ENCODE measurements around the gene RRAS2. TPM values are rescaled to one million over a fixed set of nuclear protein-coding genes. Genes with fewer than 3 reads are reported as not detected.
"Not testable (repeated sequence)": the region's sequence is repeated elsewhere in the genome, so short reads cannot be mapped to it uniquely, and the experiment has no call there.

Gene RRAS2
- total RNA-seq, 2 experiments from 2014 or later: 36.6 to 36.8 TPM

- H3K9me3 Mint-ChIP-seq: no peaks in the 10 kb centered on the region
- DNase-seq: no peak
- no peak overlapping the region for H3K27ac Mint-ChIP-seq
- H3K36me3 Mint-ChIP-seq (ENCODE audit: low read depth): peaks cover 30% of the 10 kb centered on the region
- H3K4me1 Mint-ChIP-seq (ENCODE audit: low read depth): peaks cover 3% of the 10 kb centered on the region
- H3K27me3 Mint-ChIP-seq (ENCODE audit: low read depth): no peaks in the 10 kb centered on the region
- no peak overlapping the region for H3K4me3 Mint-ChIP-seq
- CTCF ChIA-PET: interaction anchor here (1.4 kb wide), 1 partner anchor 10 kb away, joined by 3 read pairs; no protein-coding TSS in a partner anchor
- intact Hi-C loops (cut with micrococcal nuclease): no loop called here
These were observed 68.6 kb downstream of the RRAS2 start for GRCh38 chr11:14290422-14290821.

GRCh38 chr11:14288189-14288935 lies 70.6 kb downstream of the RRAS2 start:
- intact Hi-C loops (cut with micrococcal nuclease): no loop called here
- Mint-ChIP-seq H3K4me1 (ENCODE audit: low read depth) (peaks cover 3% of the 10 kb centered on the region), H3K9me3 (no peaks in the 10 kb centered on the region), H3K4me3 (no peak overlapping the region), H3K27ac (no peak overlapping the region), H3K27me3 (ENCODE audit: low read depth) (no peaks in the 10 kb centered on the region), H3K36me3 (ENCODE audit: low read depth) (peaks cover 23% of the 10 kb centered on the region)
- DNase-seq: no peak
- CTCF ChIA-PET: no interaction called here

GRCh38 chr11:14278869-14279268 lies 80.1 kb downstream of the RRAS2 start:
- intact Hi-C loops (cut with micrococcal nuclease); DNase-seq; H3K27ac Mint-ChIP-seq; H3K27me3 Mint-ChIP-seq (ENCODE audit: low read depth); H3K4me3 Mint-ChIP-seq; CTCF ChIA-PET; H3K4me1 Mint-ChIP-seq (ENCODE audit: low read depth); H3K9me3 Mint-ChIP-seq: not testable (repeated sequence)
- peaks cover 12% of the 10 kb centered on the region for H3K36me3 Mint-ChIP-seq (ENCODE audit: low read depth)

GRCh38 chr11:14275076-14275475 lies 83.9 kb downstream of the RRAS2 start:
- CTCF ChIA-PET: interaction anchor here (0.6 to 1.0 kb wide), 2 partner anchors 113 to 179 kb away, joined by 4 read pairs; no protein-coding TSS in a partner anchor
- intact Hi-C loops (cut with micrococcal nuclease): no loop called here
- H3K4me1 Mint-ChIP-seq (ENCODE audit: low read depth): peaks cover 24% of the 10 kb centered on the region
- peaks cover 16% of the 10 kb centered on the region for H3K36me3 Mint-ChIP-seq (ENCODE audit: low read depth)
- no peak overlapping the region for H3K4me3 Mint-ChIP-seq
- H3K9me3 Mint-ChIP-seq: no peaks in the 10 kb centered on the region
- no peak overlapping the region for H3K27ac Mint-ChIP-seq
- no peaks in the 10 kb centered on the region for H3K27me3 Mint-ChIP-seq (ENCODE audit: low read depth)
- no peak for DNase-seq

GRCh38 chr11:14273895-14274294 lies 85.1 kb downstream of the RRAS2 start:
- no peak overlapping the region for H3K27ac Mint-ChIP-seq

GRCh38 chr11:14270690-14271542 lies 88.1 kb downstream of the RRAS2 start:
- peak overlapping the region; percentile 0 for H3K27ac Mint-ChIP-seq
- H3K4me1 Mint-ChIP-seq (ENCODE audit: low read depth): peaks cover 28% of the 10 kb centered on the region
- no peaks in the 10 kb centered on the region for H3K9me3 Mint-ChIP-seq
- H3K4me3 Mint-ChIP-seq: no peak overlapping the region
- H3K36me3 Mint-ChIP-seq (ENCODE audit: low read depth): peaks cover 18% of the 10 kb centered on the region
- intact Hi-C loops (cut with micrococcal nuclease): no loop called here
- CTCF ChIA-PET: no interaction called here
- peak; percentile 35 for DNase-seq
- no peaks in the 10 kb centered on the region for H3K27me3 Mint-ChIP-seq (ENCODE audit: low read depth)

More at GRCh38 chr11:14273895-14274294, 85.1 kb downstream of the RRAS2 start:
- CTCF ChIA-PET: no interaction called here
- Mint-ChIP-seq H3K4me3 (no peak overlapping the region), H3K4me1 (ENCODE audit: low read depth) (peaks cover 30% of the 10 kb centered on the region), H3K27me3 (ENCODE audit: low read depth) (no peaks in the 10 kb centered on the region), H3K36me3 (ENCODE audit: low read depth) (peaks cover 13% of the 10 kb centered on the region), H3K9me3 (no peaks in the 10 kb centered on the region)
- DNase-seq: no peak
- intact Hi-C loops (cut with micrococcal nuclease): no loop called here

GRCh38 chr11:14269692-14270573 lies 89.0 kb downstream of the RRAS2 start:
- intact Hi-C loops (cut with micrococcal nuclease): no loop called here
- Mint-ChIP-seq H3K36me3 (ENCODE audit: low read depth) (peaks cover 25% of the 10 kb centered on the region), H3K27ac (no peak overlapping the region), H3K4me1 (ENCODE audit: low read depth) (peaks cover 28% of the 10 kb centered on the region), H3K27me3 (ENCODE audit: low read depth) (no peaks in the 10 kb centered on the region), H3K9me3 (peaks cover 3% of the 10 kb centered on the region), H3K4me3 (no peak overlapping the region)
- DNase-seq: no peak
- CTCF ChIA-PET: no interaction called here

GRCh38 chr11:14267861-14268635 lies 90.9 kb downstream of the RRAS2 start:
- Mint-ChIP-seq H3K4me3 (no peak overlapping the region), H3K4me1 (ENCODE audit: low read depth) (peaks cover 28% of the 10 kb centered on the region), H3K27ac (no peak overlapping the region), H3K27me3 (ENCODE audit: low read depth) (no peaks in the 10 kb centered on the region), H3K9me3 (peaks cover 6% of the 10 kb centered on the region), H3K36me3 (ENCODE audit: low read depth) (peaks cover 27% of the 10 kb centered on the region)
- no peak for DNase-seq
- intact Hi-C loops (cut with micrococcal nuclease): no loop called here
- CTCF ChIA-PET: no interaction called here

GRCh38 chr11:14266622-14267021 lies 92.4 kb downstream of the RRAS2 start:
- H3K4me3 Mint-ChIP-seq: no peak overlapping the region
- H3K27ac Mint-ChIP-seq: no peak overlapping the region
- H3K4me1 Mint-ChIP-seq (ENCODE audit: low read depth): peaks cover 20% of the 10 kb centered on the region
- peaks cover 23% of the 10 kb centered on the region for H3K36me3 Mint-ChIP-seq (ENCODE audit: low read depth)
- intact Hi-C loops (cut with micrococcal nuclease): no loop called here
- peaks cover 6% of the 10 kb centered on the region for H3K9me3 Mint-ChIP-seq
- CTCF ChIA-PET: no interaction called here
- H3K27me3 Mint-ChIP-seq (ENCODE audit: low read depth): no peaks in the 10 kb centered on the region
- DNase-seq: no peak

GRCh38 chr11:14264966-14265365 lies 94.0 kb downstream of the RRAS2 start:
- Mint-ChIP-seq H3K4me3 (no peak overlapping the region), H3K9me3 (peaks cover 6% of the 10 kb centered on the region), H3K36me3 (ENCODE audit: low read depth) (peaks cover 23% of the 10 kb centered on the region), H3K27ac (no peak overlapping the region), H3K4me1 (ENCODE audit: low read depth) (peaks cover 5% of the 10 kb centered on the region), H3K27me3 (ENCODE audit: low read depth) (no peaks in the 10 kb centered on the region)
- intact Hi-C loops (cut with micrococcal nuclease): no loop called here
- CTCF ChIA-PET: no interaction called here
- no peak for DNase-seq

- H3K4me1 Mint-ChIP-seq (ENCODE audit: low read depth): no peaks in the 10 kb centered on the region
- H3K36me3 Mint-ChIP-seq (ENCODE audit: low read depth): peaks cover 17% of the 10 kb centered on the region
- H3K27me3 Mint-ChIP-seq (ENCODE audit: low read depth): no peaks in the 10 kb centered on the region
- intact Hi-C loops (cut with micrococcal nuclease): no loop called here
- H3K4me3 Mint-ChIP-seq: no peak overlapping the region
- CTCF ChIA-PET: interaction anchor here (1.0 kb wide), 1 partner anchor 14 kb away, joined by 3 read pairs; no protein-coding TSS in a partner anchor
- peaks cover 6% of the 10 kb centered on the region for H3K9me3 Mint-ChIP-seq
- no peak overlapping the region for H3K27ac Mint-ChIP-seq
- DNase-seq: no peak
These were observed 96.6 kb downstream of the RRAS2 start for GRCh38 chr11:14262271-14262846.
